HG03097 (cell line): ENCODE data around the gene PRKAR1B.

Experiments
- ATAC-seq: cut with Tn5 transposase; IDR thresholded peaks from one replicate; pipeline ENCODE4 v1.9.1; 2021; ENCODE audit not compliant: unreplicated experiment, low FRiP score

The PRKAR1B gene

DNA sequence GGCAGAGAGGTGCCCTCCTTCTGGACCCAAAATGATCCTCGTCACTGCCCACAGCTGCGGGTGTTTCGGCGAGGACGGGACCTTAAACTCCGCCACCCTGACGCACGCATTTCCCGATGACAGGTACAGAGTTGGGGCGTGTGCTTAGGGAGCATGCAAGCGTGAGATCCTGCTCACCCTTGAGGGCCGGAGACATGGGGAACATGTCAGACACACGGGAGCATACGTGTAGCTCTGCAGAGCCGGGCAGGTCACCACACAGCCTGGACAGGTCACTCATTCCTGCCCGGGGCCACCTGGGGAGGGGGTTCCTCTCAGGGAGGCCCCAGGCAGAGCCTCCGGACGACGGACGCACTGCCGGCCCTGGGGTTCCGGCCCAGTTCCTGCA lies 149.8 kb downstream of the PRKAR1B start:
- no peak for ATAC-seq

DNA sequence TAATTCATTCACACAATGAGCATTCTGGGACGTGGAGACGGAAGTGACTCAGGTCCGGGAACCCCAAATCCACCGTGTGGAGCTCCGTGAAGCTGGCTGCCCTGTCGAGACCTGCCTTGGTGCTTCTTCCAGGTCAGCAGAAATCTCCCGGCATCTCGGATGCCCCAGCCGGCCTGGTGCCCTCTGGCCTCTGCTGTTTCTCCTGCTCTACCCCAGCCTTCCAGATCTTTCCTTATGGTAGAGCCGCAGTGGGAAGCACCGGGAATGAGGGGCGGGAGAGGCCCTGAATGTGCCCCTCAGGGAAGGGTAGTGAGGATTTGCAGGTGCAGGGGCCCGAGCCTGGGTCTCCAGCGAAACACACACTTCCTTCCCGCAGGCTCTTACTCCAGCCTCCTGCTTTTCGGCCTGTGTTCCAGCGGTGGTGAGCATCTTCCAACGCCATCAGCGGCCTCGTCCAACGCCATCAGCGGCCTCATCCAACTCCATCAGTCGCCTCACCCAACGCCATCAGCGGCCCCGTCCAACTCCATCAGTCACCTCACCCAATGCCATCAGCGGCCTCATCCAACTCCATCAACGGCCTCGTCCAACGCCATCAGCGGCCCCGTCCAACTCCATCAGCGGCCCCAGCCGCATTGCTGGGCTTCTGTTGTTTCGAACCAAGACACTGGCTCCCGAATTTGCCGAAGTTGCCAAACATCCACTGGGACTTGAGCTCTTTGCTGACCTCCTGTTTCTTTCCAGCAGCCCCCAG lies 150.4 kb downstream of the PRKAR1B start:
- ATAC-seq: no peak

- ATAC-seq: no peak
Measured at GRCh38 chr7:575425-576366, 151.4 kb downstream of the PRKAR1B start.

DNA sequence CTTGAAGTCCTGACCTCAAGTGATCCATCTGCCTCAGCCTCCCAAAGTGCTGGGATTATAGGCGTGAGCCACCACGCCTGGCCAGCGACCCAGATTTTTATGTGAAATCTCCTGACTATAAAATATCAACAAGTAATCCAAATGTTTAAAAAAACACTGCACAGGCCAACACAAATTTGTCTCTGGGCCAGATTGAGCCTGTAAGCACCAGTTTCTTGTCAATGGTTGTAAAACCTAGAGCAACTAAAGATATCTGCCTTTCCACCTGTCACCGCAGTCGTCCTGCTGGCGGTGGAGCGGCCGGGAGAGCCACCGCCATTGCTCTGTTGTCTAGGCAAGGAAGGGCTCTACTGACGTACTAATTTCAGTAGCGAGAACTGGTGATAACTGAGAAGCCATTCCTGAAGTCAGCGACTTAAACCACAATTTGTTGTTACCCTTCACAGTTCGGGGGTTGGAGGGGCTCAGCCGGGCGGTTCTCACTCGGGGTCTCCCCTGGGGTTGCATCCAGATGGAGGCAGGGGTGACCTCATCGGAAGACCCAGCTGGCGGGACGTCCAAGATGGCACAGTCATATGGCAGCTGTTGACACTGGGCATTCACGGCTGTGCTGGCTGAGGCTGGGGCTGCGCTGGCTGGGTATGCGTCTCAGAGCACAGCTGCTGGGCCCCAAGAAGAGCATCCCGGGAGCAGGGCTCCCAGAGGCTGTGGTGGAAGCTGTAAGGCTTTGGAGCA lies 152.3 kb downstream of the PRKAR1B start:
- no peak for ATAC-seq

GRCh38 chr7:573933-574381 lies 153.1 kb downstream of the PRKAR1B start:
- no peak for ATAC-seq

- ATAC-seq: no peak
Measured at GRCh38 chr7:573269-573932, 153.7 kb downstream of the PRKAR1B start.

DNA sequence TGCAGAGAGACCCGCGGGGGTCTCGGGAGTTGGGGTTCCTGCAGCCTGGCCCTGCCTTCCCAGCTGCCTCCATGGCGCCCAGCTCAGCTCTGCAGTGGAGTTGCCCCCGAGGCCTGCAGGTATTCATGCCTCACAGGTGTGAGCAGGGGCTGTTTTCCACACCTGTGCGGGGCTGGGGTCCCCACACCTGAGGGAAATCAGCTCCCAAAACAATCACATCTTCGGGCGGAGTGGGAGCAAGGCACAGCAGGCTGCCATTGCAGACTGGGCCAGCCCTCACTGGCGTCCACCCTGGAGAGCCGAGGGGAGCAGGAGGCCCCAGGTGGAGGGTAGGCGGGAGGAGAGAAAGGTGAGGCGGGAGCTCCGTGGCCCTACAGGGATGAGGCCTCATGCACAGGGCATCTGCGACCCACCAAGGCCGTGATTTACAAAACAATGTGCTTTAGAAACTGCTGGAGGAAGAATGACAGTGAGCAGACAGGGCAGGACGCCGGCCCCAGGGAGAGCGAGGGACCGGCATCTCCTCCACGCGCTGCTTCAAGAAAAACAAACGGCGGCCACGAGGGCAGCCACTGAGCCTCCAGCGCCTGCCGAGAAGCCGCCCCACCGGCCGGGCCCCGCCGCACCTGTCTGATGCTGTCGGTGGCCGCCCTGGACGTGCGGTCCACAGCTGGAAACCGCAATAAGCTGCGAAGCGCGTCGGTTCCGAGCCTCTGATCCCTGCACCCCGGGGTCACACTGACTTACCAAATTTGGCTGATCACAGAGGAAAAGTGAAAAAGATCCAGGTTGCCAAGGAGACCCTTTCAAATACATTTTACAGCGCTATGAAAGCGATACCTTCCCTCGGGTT lies 154.4 kb downstream of the PRKAR1B start:
- ATAC-seq: no peak

- no peak for ATAC-seq
Measured at GRCh38 chr7:571718-572415, 155.2 kb downstream of the PRKAR1B start.

GRCh38 chr7:571096-571717 lies 155.9 kb downstream of the PRKAR1B start:
- no peak for ATAC-seq

- ATAC-seq: no peak
Measured at GRCh38 chr7:570801-571070, 156.3 kb downstream of the PRKAR1B start.

GRCh38 chr7:569996-570800 lies 156.9 kb downstream of the PRKAR1B start:
- ATAC-seq: no peak

DNA sequence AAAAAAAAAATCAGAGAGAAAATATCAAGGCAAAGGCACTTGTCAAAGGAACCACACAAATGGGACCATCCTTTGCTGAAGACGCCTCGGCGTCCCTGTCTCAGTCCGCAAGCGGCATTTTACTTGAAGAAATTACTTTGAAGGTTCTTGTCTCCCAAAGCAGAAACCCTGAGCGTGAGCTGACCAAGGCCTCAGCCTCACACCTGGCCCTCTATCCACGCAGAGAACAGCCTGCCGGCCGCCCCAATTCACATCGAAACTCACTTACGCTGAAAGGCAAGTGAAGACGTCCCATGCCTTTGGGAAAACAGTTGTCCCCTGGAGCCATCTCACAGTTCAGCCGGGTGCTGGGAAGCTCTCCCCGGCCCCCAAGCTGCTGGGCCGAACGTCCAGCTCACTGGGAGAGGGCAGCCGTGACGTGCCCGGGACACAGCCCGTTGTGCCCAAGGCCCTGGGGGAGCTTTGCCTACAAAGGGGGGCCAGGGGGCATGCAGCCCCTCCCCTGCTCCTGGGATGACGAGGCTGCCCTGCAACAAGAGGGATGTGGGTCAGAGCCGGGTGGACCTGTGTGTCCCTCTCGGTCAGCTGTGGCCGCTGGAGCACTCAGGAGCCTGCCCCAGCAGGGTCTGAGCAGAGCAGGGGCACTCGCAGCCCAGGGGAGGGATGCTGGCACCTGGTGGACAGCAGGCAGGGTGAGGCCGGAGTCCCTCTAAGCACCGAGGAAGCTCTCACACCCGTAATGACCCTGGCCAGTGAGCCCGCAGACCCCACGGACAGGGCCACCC lies 157.8 kb downstream of the PRKAR1B start:
- ATAC-seq: no peak

DNA sequence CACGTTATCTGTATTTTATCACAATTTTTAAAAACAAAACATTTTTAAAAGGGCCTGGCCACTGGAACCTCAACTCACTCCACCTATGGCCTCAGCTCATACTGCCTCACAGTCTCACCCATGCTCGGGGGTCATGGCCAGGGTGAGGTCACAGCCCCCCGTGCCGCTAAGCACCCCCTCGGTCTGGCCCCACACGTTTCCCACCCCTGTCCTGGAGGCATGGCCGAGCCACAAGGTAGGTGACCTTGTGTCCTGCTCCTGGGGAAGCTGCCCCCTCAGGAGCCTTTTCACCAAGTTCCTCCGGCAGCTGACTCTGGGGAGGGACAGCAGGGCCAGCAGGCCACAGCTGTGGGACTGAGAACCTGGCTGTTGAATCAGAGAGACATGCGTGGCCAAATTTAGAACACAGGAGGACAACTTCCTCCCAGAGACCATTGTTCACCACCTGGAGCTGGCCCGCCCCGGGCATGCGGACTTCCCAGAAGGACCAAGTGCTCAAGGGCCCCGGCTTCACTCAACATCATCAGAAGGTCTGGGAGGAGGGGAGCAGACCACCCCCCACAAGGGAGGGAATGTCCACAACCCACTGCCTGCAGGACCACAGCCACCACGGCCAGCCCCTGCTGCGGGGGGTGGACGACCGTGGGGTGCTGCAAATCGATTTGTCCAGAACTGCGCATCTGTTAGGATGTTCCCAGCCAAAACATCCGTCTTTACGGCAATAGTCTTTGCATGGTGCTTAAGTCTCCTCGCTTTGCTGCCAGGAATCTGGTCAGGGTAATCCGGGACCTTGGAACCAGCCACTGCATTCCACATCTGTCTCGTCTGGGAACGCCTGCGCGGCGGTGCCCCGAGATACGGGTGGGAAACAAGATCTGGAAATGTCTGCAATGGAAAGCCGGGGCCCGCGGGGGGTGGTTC lies 158.8 kb downstream of the PRKAR1B start:
- ATAC-seq: no peak

DNA sequence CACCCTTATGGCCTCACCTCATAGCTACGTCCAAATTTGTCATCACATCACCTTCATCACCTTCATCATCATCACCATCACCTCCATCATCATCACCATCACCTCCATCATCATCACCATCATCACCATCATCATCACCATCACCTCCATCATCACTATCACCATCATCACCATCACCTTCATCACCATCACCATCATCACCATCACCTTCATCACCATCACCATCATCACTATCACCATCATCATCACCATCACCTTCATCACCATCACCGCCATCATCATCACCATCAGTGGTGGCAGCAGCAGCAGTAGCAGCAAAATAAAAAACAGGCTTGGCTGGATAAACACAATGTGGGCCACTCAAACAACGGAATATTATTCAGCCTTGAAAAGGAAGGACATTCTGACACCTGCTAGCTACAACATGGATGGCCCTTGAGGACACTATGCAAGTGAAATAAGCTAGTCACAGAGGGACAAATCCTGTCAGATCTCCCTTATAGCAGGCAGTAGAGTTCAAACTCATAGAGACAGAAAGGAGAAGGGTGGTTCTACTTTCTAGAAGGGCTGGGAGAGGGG lies 159.7 kb downstream of the PRKAR1B start:
- ATAC-seq: no peak

GRCh38 chr7:566100-566499 lies 161.0 kb downstream of the PRKAR1B start:
- ATAC-seq: no peak
